Calu3 (cell line): ENCODE measurements around the gene IKBIP. TPM values are rescaled to one million over a fixed set of nuclear protein-coding genes. Genes with fewer than 3 reads are reported as not detected.
A peak's percentile ranks its signal among the peaks of the same experiment; 100 is the strongest.

Experiments used
- Bru-seq: library from RNA; stranded (reverse); fragments of 400-500 nt; gene quantifications from one replicate; lab custom pipeline; 2021; lab: Mats Ljungman, UMichigan
- BruChase-seq, 2 experiments: library from RNA; stranded (reverse); fragments of 400-500 nt; gene quantifications; one replicate each; lab custom pipeline; 2021; lab: Mats Ljungman, UMichigan
- BruUV-seq: library from RNA; stranded (reverse); fragments of 400-500 nt; replicated peaks from 2 replicates; lab custom pipeline; 2021; lab: Mats Ljungman, UMichigan
- CTCF ChIA-PET: fragments of 300-600 bp; sonication (Branson Sonifier 250); formaldehyde crosslinking; loops from one replicate; lab custom pipeline; 2022; ENCODE audit warnings: antibody characterized with exemption; lab: Charles Lee
- DNase-seq: peaks from one replicate; pipeline ENCODE4 v3.0.0; 2022
- H3K27ac Mint-ChIP-seq: one replicate; pipeline ENCODE4 v1.8.0; 2022; ENCODE audit warnings: mixed read lengths; ENCODE audit not compliant: unreplicated experiment
- H3K27me3 Mint-ChIP-seq: one replicate; pipeline ENCODE4 v1.8.0; 2022; ENCODE audit warnings: mixed read lengths; ENCODE audit not compliant: unreplicated experiment
- H3K36me3 Mint-ChIP-seq: one replicate; pipeline ENCODE4 v1.8.0; 2022; ENCODE audit warnings: mild to moderate bottlenecking, moderate library complexity, mixed read lengths; ENCODE audit not compliant: insufficient read depth, unreplicated experiment
- H3K4me1 Mint-ChIP-seq: one replicate; pipeline ENCODE4 v1.8.0; 2022; ENCODE audit warnings: mild to moderate bottlenecking, low read depth, mixed read lengths; ENCODE audit not compliant: unreplicated experiment
- H3K4me3 Mint-ChIP-seq: one replicate; pipeline ENCODE4 v1.8.0; 2022; ENCODE audit warnings: mild to moderate bottlenecking, low read depth, moderate library complexity, mixed read lengths; ENCODE audit not compliant: unreplicated experiment
- H3K9me3 Mint-ChIP-seq: one replicate; pipeline ENCODE4 v1.8.0; 2022; ENCODE audit warnings: low read depth, mixed read lengths; ENCODE audit not compliant: unreplicated experiment
- intact Hi-C: fragments of 100-400 bp; cut with micrococcal nuclease; formaldehyde crosslinking; loops from one replicate; pipeline ENCODE4 v1.10.0; 2022; ENCODE audit not compliant: unreplicated experiment
- long read RNA-seq: library from polyadenylated mRNA; stranded (forward); transcript quantifications from one replicate; pipeline ENCODE4 v2.0.0, GENCODE V29; 2022
- total RNA-seq: library from RNA; stranded (reverse); gene quantifications from 2 replicates; pipeline ENCODE4 v1.2.3, GENCODE V29; 2022
- TF ChIP-seq, protein P1 (sequence below): fragments of 200-600 bp; IDR thresholded peaks from one replicate; pipeline ENCODE4 v1.8.0; 2022; ENCODE audit warnings: antibody characterized with exemption; ENCODE audit not compliant: unreplicated experiment

Gene IKBIP, protein sequence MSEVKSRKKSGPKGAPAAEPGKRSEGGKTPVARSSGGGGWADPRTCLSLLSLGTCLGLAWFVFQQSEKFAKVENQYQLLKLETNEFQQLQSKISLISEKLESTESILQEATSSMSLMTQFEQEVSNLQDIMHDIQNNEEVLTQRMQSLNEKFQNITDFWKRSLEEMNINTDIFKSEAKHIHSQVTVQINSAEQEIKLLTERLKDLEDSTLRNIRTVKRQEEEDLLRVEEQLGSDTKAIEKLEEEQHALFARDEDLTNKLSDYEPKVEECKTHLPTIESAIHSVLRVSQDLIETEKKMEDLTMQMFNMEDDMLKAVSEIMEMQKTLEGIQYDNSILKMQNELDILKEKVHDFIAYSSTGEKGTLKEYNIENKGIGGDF
- total RNA-seq (21.7 and 24.7 TPM in 2 replicates), Bru-seq, nascent RNA (percentile 59 among the genes with signal in this experiment), BruChase-seq, experiment 1, labeled RNA remaining after a 6-hour chase (percentile 69 among the genes with signal in this experiment), BruChase-seq, experiment 2, labeled RNA remaining after a 2-hour chase (percentile 62 among the genes with signal in this experiment)
- long read RNA-seq, transcript IKBIP-203 (2 exons, 1,368 nt), result minor isoform, 7 of 70 reads
- long read RNA-seq, transcript IKBIP-201 (3 exons, 3,189 nt), result major isoform, 30 of 70 reads
- long read RNA-seq, transcript IKBIP-202 (3 exons, 1,645 nt), result minor isoform, 27 of 70 reads
- long read RNA-seq, partial matches to known transcripts, result 1 of 70 reads
- long read RNA-seq, other reads (novel, unspliced or antisense), result 5 of 70 reads

DNA sequence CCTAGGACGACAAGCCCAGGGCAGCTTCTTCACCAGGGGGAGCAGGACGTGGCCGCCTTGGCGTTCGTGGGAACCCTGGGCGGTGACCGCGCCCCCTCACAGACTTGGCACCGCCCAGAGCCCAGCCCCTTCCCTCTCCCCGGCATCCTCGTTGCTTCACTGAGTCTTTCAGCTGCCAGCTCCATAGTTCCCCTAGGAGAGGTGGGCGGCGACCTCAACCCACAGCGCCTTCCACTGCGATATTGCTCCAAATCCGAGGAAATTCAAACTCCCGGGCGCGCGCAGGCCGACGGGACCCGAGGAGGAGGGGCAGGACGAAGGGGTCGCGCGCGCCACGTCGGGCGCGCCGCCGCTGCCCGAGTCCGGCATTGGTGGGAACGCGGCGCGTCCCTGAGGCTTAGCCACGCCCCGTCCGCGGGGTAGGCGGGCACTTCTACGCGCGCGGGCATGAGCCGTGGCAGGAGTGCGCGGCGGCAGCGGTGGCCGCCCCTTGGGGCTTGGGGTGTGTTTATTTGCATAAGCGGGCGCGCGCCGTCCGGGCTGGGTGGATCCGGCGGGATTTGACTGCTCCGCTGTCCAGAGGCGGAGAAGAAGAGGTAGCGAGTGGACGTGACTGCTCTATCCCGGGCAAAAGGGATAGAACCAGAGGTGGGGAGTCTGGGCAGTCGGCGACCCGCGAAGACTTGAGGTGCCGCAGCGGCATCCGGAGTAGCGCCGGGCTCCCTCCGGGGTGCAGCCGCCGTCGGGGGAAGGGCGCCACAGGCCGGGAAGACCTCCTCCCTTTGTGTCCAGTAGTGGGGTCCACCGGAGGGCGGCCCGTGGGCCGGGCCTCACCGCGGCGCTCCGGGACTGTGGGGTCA, at the start of gene IKBIP, which contains the start of gene APAF1:
TSS of gene IKBIP (minus strand) at position 77 of the 860 bp plus-strand sequence. CDS start 87 bp downstream, outside the sequence.
TSS of gene APAF1 (plus strand) at position 579 of the 860 bp plus-strand sequence. CDS start 3,070 bp downstream, outside the sequence.
- H3K9me3 Mint-ChIP-seq, result no peaks in the 10 kb centered on the region
- CTCF ChIA-PET, result interaction anchor here (0.6 to 1.6 kb wide), 4 partner anchors 51 to 1140 kb away, joined by 3 to 7 read pairs (median 4); partner anchors contain the start of gene SLC25A3
- DNase-seq, result peak; percentile 99
- no TSS peak for BruUV-seq
- peaks cover 6% of the 10 kb centered on the region for H3K4me1 Mint-ChIP-seq
- H3K27ac Mint-ChIP-seq, result peak within 1 kb of the TSS; percentile 80
- intact Hi-C loops, result loop anchor here (1.0 to 10.0 kb wide), 2 partner anchors 52 to 110 kb away; partner anchors contain the start of gene SLC25A3
- peaks cover 41% of the 10 kb centered on the region for H3K36me3 Mint-ChIP-seq
- TF ChIP-seq, protein P1, sequence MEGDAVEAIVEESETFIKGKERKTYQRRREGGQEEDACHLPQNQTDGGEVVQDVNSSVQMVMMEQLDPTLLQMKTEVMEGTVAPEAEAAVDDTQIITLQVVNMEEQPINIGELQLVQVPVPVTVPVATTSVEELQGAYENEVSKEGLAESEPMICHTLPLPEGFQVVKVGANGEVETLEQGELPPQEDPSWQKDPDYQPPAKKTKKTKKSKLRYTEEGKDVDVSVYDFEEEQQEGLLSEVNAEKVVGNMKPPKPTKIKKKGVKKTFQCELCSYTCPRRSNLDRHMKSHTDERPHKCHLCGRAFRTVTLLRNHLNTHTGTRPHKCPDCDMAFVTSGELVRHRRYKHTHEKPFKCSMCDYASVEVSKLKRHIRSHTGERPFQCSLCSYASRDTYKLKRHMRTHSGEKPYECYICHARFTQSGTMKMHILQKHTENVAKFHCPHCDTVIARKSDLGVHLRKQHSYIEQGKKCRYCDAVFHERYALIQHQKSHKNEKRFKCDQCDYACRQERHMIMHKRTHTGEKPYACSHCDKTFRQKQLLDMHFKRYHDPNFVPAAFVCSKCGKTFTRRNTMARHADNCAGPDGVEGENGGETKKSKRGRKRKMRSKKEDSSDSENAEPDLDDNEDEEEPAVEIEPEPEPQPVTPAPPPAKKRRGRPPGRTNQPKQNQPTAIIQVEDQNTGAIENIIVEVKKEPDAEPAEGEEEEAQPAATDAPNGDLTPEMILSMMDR, result no peak
- H3K4me3 Mint-ChIP-seq, result peak within 1 kb of the TSS; percentile 97
- no peaks in the 10 kb centered on the region for H3K27me3 Mint-ChIP-seq

DNA sequence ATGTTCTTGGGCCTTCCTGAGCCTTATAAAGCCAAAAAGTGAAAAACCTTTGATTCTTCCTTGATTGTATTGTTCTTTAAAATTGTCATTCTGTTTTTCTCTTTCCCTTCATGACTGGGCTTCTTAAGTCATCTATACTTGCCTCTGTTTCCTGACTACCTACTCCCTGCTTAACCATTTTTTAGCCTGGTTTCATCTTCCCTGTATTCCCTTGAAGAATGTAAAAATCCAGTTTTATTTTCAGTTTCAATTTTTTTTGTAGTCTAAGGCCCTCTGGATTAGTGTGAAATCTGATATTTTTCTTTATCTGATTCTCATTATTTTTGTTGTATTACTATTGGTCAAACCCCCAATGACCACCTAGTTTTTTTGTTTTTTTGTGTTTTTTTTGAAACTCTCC, 46.8 kb upstream of the IKBIP start:
- H3K9me3 Mint-ChIP-seq, result no peaks in the 10 kb centered on the region
- intact Hi-C loops, result no loop called here
- no peak for DNase-seq
- TF ChIP-seq, protein P1, result no peak
- no peaks in the 10 kb centered on the region for H3K4me1 Mint-ChIP-seq
- no TSS peak for BruUV-seq
- no peak overlapping the region for H3K4me3 Mint-ChIP-seq
- H3K36me3 Mint-ChIP-seq, result no peaks in the 10 kb centered on the region
- CTCF ChIA-PET, result no interaction called here
- H3K27me3 Mint-ChIP-seq, result no peaks in the 10 kb centered on the region
- H3K27ac Mint-ChIP-seq, result no peak overlapping the region

DNA sequence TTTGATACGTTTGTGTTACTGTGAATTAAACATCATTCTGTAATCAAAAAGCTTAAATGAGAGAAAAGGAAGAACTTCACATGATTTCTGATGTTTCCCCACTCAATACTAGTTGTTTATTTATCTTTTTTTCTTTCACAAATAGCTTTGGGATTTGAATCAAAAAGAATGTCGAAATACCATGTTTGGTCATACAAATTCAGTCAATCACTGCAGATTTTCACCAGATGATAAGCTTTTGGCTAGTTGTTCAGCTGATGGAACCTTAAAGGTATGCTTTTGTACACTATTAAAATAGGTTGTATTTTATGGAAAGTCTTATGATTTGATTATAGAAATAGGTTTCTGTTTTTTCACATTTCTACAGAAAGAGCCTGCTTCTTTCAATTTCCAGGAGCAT, 42.0 kb upstream of the IKBIP start:
- no peaks in the 10 kb centered on the region for H3K4me1 Mint-ChIP-seq
- no peaks in the 10 kb centered on the region for H3K27me3 Mint-ChIP-seq
- TF ChIP-seq, protein P1, result no peak
- DNase-seq, result no peak
- CTCF ChIA-PET, result no interaction called here
- H3K9me3 Mint-ChIP-seq, result no peaks in the 10 kb centered on the region
- no peak overlapping the region for H3K4me3 Mint-ChIP-seq
- no peaks in the 10 kb centered on the region for H3K36me3 Mint-ChIP-seq
- no peak overlapping the region for H3K27ac Mint-ChIP-seq
- intact Hi-C loops, result loop anchor here (10.0 kb wide), 1 partner anchor 62 kb away; no protein-coding TSS in a partner anchor
- no TSS peak for BruUV-seq
